ENCODE measurements around the gene HOXA9. TPM values are rescaled to one million over a fixed set of nuclear protein-coding genes. Genes with fewer than 3 reads are reported as not detected.

The HOXA9 gene
- total RNA-seq, 1 donor from 2014 or later = not detected

DNA sequence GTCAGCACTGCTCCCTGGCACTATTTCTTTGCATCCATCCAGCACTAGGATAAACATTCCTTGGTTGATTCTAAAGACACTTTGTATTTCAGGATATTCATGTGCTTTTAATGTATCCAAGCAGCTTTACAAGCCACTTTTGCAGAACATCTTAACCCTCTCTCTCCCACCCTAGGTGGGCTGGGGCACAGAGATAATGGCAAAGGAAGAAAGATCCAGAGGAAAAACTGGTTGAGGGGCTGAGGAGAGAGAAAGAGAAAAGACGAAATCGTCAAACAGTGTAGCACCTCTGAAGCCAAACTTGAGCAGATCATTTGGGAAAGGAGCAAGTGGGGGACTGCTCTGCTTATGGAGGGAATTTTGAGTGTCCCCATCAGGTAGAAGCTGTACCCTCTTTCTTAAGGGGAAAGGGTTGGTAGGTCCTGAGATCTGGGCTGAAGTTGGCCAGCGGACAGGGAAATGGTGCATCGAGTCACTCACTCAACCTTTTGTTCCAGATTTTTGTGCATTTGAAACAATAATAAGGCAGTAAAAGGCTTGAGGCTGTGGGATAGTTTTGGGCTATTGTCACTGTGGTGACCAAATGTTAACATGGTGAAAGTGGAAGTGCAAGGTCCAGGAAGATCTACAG is 38.7 kb upstream of the HOXA9 start:
- Mint-ChIP-seq H3K4me1 (ENCODE audit: low read depth, unreplicated experiment) (no peaks in the 10 kb centered on the region), H3K4me3 (ENCODE audit: unreplicated experiment) (no peak overlapping the region), H3K36me3 (ENCODE audit: low read depth, unreplicated experiment) (no peaks in the 10 kb centered on the region), H3K27ac (ENCODE audit: unreplicated experiment) (no peak overlapping the region), H3K27me3 (ENCODE audit: low read depth, unreplicated experiment) (peaks cover 88% of the 10 kb centered on the region), H3K9me3 (ENCODE audit: unreplicated experiment) (peaks cover 16% of the 10 kb centered on the region)
- FAIRE-seq (no peak), DNase-seq (ENCODE audit: low read depth) (no peak)
- Histone ChIP-seq H3K27ac (ENCODE audit: low read depth, low read length) (no peak overlapping the region), H3K9ac (ENCODE audit: low read length) (no peak overlapping the region), H4K20me1 (ENCODE audit: insufficient read depth, low read length) (peaks cover 37% of the 10 kb centered on the region), H3K4me3 (ENCODE audit: insufficient read depth, low read depth, low read length) (no peak overlapping the region), H3K27me3 (ENCODE audit: insufficient read depth, low read length) (peaks cover 96% of the 10 kb centered on the region), H3K36me3 (ENCODE audit: insufficient read depth, low read length) (no peaks in the 10 kb centered on the region), H3K4me1 (ENCODE audit: insufficient read depth, low read length) (peaks cover 10% of the 10 kb centered on the region), H3K79me2 (ENCODE audit: insufficient read depth, low read length) (no peaks in the 10 kb centered on the region), H2AFZ (ENCODE audit: low read depth, low read length) (no peak overlapping the region), H3K4me2 (ENCODE audit: low read length) (no peak overlapping the region), H3K9me3 (ENCODE audit: insufficient read depth, low read depth, low read length) (peaks cover 5% of the 10 kb centered on the region)
- TF ChIP-seq EZH2 (IDR thresholded peaks at IDR 0.05; ENCODE audit: insufficient read depth, low read length) = no peak
- TF ChIP-seq, protein P1, sequence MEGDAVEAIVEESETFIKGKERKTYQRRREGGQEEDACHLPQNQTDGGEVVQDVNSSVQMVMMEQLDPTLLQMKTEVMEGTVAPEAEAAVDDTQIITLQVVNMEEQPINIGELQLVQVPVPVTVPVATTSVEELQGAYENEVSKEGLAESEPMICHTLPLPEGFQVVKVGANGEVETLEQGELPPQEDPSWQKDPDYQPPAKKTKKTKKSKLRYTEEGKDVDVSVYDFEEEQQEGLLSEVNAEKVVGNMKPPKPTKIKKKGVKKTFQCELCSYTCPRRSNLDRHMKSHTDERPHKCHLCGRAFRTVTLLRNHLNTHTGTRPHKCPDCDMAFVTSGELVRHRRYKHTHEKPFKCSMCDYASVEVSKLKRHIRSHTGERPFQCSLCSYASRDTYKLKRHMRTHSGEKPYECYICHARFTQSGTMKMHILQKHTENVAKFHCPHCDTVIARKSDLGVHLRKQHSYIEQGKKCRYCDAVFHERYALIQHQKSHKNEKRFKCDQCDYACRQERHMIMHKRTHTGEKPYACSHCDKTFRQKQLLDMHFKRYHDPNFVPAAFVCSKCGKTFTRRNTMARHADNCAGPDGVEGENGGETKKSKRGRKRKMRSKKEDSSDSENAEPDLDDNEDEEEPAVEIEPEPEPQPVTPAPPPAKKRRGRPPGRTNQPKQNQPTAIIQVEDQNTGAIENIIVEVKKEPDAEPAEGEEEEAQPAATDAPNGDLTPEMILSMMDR (IDR thresholded peaks at IDR 0.05; ENCODE audit: insufficient read depth, low read depth, low read length) = no peak

DNA sequence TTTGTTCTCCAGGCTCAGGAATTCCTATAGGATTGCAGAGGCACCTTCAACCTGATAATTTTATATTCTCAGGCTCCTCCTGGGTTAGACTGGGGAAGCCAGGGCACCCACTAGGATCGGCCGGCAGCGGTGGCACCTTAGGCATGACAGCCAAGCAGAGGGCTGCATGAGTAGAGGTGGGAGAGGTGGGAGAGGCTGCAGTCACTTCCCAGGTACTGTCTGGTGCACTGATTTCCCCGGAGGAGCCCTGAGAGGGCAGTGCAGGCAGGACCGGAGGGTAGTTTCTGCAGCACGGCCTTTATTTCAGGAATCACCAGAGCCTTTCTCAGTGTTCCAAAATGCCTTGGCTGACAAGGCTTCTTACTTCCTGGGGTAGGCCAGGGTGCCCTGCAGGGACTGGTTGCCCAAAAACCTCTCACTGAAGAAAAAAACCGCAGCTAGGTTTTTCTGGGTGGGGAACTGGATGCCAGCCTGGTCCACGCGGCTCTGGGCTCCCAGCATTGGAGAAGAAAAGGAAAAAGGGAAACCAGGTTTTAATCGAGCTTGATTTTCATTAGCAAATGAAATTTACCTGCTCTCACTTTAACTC is 38.1 kb upstream of the HOXA9 start:
- Histone ChIP-seq H3K4me3 (ENCODE audit: insufficient read depth, low read depth, low read length) (no peak overlapping the region), H2AFZ (ENCODE audit: low read depth, low read length) (no peak overlapping the region), H3K36me3 (ENCODE audit: insufficient read depth, low read length) (no peaks in the 10 kb centered on the region), H3K4me2 (ENCODE audit: low read length) (no peak overlapping the region), H4K20me1 (ENCODE audit: insufficient read depth, low read length) (peaks cover 33% of the 10 kb centered on the region), H3K9ac (ENCODE audit: low read length) (no peak overlapping the region), H3K9me3 (ENCODE audit: insufficient read depth, low read depth, low read length) (peaks cover 5% of the 10 kb centered on the region), H3K27me3 (ENCODE audit: insufficient read depth, low read length) (peaks cover 96% of the 10 kb centered on the region), H3K79me2 (ENCODE audit: insufficient read depth, low read length) (no peaks in the 10 kb centered on the region), H3K4me1 (ENCODE audit: insufficient read depth, low read length) (peaks cover 10% of the 10 kb centered on the region), H3K27ac (ENCODE audit: low read depth, low read length) (no peak overlapping the region)
- Mint-ChIP-seq H3K36me3 (ENCODE audit: low read depth, unreplicated experiment) (no peaks in the 10 kb centered on the region), H3K4me3 (ENCODE audit: unreplicated experiment) (no peak overlapping the region), H3K27ac (ENCODE audit: unreplicated experiment) (no peak overlapping the region), H3K9me3 (ENCODE audit: unreplicated experiment) (peaks cover 16% of the 10 kb centered on the region), H3K4me1 (ENCODE audit: low read depth, unreplicated experiment) (no peaks in the 10 kb centered on the region), H3K27me3 (ENCODE audit: low read depth, unreplicated experiment) (peaks cover 88% of the 10 kb centered on the region)
- FAIRE-seq (no peak), DNase-seq (ENCODE audit: low read depth) (no peak)
- TF ChIP-seq, protein P1 (IDR thresholded peaks at IDR 0.05; ENCODE audit: insufficient read depth, low read depth, low read length) = no peak
- TF ChIP-seq EZH2 (IDR thresholded peaks at IDR 0.05; ENCODE audit: insufficient read depth, low read length) = no peak

DNA sequence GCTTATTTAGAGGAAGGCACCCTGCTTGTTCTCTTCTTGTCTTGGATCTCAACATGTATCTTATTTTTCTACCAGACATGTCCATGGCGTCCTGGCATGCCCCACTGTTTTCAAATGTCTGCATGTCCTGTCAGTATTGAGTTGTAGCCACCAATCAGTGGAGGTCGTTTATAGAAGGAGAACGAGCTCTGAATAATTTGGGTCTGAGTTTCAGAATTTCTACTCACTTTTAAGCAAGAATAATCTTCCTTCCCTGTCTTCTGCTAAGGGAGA is 37.5 kb upstream of the HOXA9 start:
- H3K36me3 Mint-ChIP-seq (ENCODE audit: low read depth, unreplicated experiment) = no peaks in the 10 kb centered on the region
- DNase-seq (ENCODE audit: low read depth) = no peak
- no peaks in the 10 kb centered on the region for H3K4me1 Mint-ChIP-seq (ENCODE audit: low read depth, unreplicated experiment)
- H4K20me1 ChIP-seq (ENCODE audit: insufficient read depth, low read length) = peaks cover 33% of the 10 kb centered on the region
- TF ChIP-seq EZH2 (IDR thresholded peaks at IDR 0.05; ENCODE audit: insufficient read depth, low read length) = no peak
- TF ChIP-seq, protein P1 (IDR thresholded peaks at IDR 0.05; ENCODE audit: insufficient read depth, low read depth, low read length) = no peak
- H3K27me3 ChIP-seq (ENCODE audit: insufficient read depth, low read length) = peaks cover 96% of the 10 kb centered on the region
- H3K27me3 Mint-ChIP-seq (ENCODE audit: low read depth, unreplicated experiment) = peaks cover 89% of the 10 kb centered on the region
- H3K36me3 ChIP-seq (ENCODE audit: insufficient read depth, low read length) = no peaks in the 10 kb centered on the region
- peaks cover 21% of the 10 kb centered on the region for H3K9me3 Mint-ChIP-seq (ENCODE audit: unreplicated experiment)
- no peak for FAIRE-seq
- no peak overlapping the region for H3K27ac ChIP-seq (ENCODE audit: low read depth, low read length)
- no peak overlapping the region for H3K9ac ChIP-seq (ENCODE audit: low read length)
- H3K4me2 ChIP-seq (ENCODE audit: low read length) = no peak overlapping the region
- peaks cover 10% of the 10 kb centered on the region for H3K4me1 ChIP-seq (ENCODE audit: insufficient read depth, low read length)
- no peak overlapping the region for H3K27ac Mint-ChIP-seq (ENCODE audit: unreplicated experiment)
- no peaks in the 10 kb centered on the region for H3K79me2 ChIP-seq (ENCODE audit: insufficient read depth, low read length)
- no peak overlapping the region for H2AFZ ChIP-seq (ENCODE audit: low read depth, low read length)
- no peak overlapping the region for H3K4me3 Mint-ChIP-seq (ENCODE audit: unreplicated experiment)
- H3K9me3 ChIP-seq (ENCODE audit: insufficient read depth, low read depth, low read length) = peaks cover 8% of the 10 kb centered on the region
- no peak overlapping the region for H3K4me3 ChIP-seq (ENCODE audit: insufficient read depth, low read depth, low read length)

Measured in astrocyte (in vitro differentiated cells and primary cell).